Inflammatory macrophage treated with lipopolysaccharide for 1 hour (primary cell): ENCODE data around the gene OR1Q1.
"Not testable (repeated sequence)": the region's sequence is repeated elsewhere in the genome, so short reads cannot be mapped to it uniquely, and the experiment has no call there.

Experiments used
- DNase-seq, 2 donors: peaks; one replicate each; pipeline ENCODE4 v3.0.0-alpha.2; 2020 to 2022

The OR1Q1 gene, protein sequence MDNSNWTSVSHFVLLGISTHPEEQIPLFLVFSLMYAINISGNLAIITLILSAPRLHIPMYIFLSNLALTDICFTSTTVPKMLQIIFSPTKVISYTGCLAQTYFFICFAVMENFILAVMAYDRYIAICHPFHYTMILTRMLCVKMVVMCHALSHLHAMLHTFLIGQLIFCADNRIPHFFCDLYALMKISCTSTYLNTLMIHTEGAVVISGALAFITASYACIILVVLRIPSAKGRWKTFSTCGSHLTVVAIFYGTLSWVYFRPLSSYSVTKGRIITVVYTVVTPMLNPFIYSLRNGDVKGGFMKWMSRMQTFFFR

DNA sequence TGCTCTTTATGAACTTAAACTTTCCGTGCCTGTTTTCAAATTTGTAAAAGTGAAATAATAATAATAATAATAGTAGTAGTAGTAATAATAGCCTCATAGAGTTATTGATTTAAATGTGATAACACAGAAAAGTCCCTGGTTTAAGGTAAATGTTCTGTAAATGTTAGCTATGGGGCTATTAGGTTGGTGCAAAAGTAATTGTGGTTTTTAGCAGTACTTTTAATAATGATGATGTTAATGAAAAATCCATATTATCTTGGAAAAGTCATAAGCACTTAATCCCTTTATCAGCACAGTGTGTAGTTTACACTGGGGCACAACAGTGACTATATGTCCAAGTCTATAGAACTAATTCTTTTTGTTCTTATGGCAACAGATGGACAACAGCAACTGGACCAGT is at the start of gene OR1Q1:
Gene OR1Q1 (plus strand): TSS at position 377 of the 400 bp plus-strand sequence. CDS start 0 bp downstream, at position 377.
- no peak for DNase-seq

DNA sequence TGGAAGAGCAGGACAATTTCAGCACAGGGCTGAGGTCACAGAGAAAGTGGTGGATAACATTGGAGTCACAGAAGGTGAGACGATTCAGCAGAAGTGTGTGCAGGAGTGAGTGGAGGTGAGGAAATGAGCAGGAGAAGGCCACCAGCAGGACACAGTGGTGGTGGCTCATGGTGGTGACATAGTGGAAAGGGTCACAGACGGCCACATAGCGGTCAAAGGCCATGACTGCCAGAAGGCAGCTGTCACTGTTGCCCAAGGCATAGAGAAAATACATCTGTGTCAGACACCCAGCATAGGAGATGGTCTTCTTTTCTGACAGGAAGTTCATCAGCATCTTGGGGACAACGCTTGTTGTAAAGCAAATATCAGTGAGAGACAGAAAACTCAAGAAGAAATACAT is 46.6 kb upstream of the OR1Q1 start:
- DNase-seq: no peak

DNA sequence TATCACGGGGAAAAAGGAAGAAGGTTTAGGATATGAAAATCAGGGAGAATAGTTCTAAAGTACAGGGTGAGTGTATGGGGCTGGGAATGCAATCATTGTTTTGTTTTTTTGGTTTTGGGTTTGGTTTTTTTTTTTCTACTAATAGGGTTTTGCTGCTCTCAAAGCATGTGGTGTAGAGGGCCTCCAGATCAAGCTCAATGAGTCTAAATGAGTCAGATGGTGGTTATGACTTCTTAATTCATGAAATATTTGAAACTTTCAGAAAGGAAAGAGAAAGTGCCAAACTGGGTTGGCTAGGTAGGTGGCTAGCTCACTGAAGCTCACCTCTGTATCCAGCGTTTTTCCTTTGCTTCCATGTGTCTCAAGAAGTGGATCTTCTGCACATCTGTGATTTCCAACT is 42.1 kb upstream of the OR1Q1 start:
- no peak for DNase-seq

DNA sequence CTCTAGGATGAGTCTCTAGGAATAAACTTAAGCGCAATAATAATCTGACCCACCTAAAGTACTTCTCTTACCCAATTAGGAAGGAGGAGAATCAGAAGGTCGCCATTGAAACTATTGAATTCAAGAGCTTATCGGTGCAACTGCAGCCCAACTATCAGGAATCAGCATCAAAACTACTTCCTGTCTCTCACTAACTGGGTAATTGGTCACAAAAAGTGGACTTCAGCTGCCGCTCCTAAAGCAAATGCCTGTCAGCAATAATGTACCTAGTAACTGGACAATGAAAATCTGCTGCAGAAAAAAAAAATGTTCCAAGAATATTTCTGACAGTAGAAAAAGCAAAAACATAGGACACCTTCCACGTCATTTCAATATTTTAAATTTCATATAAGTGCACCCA is 34.7 kb upstream of the OR1Q1 start:
- no peak for DNase-seq

DNA sequence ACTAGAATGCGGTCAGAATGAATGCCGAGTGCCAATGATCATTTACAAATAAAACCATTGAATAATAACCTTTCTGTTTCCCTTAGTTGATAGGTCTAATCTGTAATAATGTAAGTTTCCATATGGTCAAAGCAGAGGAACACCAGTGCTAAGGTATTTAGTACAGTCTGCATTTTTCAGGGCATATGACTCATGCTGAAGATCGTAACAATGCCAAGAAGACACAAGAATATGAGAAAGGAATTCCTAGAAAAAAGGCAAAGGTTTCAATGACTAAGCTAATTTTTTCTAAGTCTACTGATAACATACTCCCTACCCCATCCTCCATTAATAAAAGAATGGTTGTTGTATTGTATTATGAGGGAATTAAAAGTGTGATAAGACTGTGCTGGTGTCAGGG is 34.2 kb upstream of the OR1Q1 start:
- no peak for DNase-seq

DNA sequence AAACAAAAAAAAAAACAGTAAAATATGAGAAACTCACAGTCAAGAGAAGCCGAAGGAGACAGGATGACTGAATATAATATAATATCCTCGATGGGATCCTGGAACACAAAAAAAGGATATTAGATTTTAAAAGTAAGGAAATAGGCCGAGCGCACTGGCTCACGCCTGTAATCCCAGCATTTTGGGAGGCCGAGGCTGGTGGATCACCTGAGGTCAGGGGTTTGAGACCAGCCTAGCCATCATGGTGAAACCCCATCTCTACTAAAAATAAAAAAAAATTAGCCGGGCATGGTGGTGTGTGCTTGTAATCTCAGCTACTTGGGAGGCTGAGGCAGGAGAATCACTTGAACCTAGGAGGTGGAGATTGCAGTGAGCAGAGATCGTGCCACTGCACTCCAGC is 31.3 kb upstream of the OR1Q1 start, which contains the start of gene OR1L8:
Gene OR1L8 (minus strand): TSS at position 101 of the 400 bp plus-strand sequence. CDS start 14,907 bp downstream, outside the sequence.
- DNase-seq: not testable (repeated sequence)

DNA sequence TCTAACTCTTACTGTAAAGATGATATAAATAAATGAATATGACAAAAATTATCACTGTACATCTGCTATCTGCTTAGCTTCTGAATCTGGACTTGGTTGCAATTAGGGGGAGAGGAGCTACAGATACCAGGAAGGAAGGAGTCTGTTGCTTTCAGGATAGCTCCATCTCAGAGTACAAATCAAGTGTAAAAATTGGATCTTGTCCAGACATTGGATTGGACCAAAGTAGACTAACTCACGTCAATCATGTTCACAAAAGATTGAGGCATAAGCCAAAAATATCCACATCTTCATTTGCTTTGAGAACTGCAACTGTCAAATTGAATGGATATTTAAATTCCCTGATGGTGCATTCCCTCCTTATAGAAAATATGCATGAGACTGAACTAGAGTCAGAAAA is 8.8 kb upstream of the OR1Q1 start:
- no peak for DNase-seq

DNA sequence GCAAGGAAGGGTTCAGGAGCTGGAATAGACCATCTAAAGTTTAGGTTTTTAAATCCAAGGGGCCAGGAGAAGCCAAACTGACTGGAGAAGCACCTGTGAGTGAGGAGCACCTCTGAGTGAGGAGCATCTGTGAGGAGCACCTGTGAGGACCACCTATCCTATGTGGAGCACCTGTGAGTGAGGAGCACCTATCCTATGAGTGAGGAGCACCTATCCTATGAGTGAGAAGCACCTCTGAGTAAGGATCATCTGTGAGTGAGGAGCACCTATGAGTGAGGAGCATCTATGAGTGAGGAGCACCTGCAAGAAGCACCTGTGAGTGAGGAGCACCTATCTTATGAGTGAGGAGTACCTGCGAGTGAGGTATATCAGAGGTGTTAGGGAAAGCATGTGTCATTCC is 8.0 kb upstream of the OR1Q1 start:
- no peak for DNase-seq

DNA sequence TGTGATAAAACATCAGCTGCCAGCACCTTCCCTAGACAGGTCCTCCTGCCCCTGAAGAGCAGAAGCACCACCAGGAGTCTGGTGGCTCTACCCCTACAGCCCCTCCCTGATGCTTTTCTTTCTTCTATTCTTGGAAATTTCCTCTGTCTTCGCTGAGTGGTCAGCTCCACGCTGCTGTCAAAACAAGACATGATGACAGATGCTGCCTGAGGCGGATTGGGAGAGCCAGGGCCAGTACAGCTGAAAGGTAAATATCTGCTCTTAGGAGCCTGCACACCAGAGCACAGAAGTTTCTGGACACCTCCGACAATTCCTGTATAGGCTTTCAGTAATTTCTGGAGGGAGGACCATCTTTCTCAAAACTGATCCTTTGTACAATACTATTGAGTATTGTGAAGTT is 4.7 kb upstream of the OR1Q1 start:
- DNase-seq: no peak

DNA sequence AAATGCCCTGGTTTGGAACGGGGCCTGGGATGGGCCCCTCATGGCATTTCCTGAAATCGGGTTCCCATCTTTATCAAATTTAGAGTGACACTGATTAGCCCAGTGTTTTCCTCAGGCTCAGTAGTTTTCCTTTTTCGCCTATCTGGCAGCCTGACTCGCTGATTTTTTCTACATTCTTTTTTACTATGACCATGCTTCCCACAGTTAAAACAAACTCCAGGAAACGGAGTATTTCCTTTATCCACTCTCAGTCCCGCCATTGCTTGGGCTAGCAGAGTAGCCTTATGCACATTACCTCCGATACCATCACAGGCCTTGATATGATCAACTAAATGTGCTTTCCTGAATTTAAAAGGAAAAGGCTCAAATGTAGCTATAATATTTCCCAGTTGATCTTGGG is 5.5 kb downstream of the OR1Q1 start:
- DNase-seq: no peak

DNA sequence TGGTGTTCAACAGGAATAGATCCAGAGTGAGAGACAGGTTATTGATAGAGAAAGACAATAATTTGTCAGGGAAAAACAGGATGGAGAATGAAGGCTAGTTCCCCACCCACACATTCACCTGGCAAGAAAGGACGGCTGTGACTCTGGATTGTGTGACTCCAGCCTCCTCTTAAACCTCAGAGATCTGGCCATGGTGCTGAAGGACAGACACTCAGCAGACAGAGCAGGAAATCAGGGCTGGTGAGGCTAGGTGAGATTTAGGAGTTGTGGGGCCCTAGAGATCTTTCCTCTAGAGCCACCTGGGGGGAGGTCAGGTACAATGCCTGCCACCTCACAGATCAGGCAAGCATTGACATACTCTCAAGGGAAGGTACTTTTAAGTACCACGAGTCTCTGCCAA is 27.7 kb downstream of the OR1Q1 start:
- DNase-seq: no peak

DNA sequence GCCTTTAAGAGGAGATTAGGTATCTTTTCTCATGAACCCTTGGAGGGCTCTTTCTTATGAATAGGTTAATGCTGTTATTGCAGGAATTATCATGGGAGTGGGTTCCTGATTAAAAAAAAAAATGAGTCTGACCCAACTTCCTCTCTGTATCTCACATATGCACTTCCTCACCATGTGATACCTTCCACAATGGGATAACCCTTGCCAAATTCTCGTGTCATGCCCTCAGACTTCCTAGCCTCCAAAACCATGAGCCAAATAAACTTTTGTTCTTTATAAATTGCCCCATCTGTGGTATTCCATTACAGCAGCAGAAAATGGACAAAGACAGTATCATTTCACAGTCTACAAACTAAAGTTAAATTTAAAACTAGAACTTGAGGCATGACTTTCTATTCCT is 41.8 kb downstream of the OR1Q1 start:
- no peak for DNase-seq

DNA sequence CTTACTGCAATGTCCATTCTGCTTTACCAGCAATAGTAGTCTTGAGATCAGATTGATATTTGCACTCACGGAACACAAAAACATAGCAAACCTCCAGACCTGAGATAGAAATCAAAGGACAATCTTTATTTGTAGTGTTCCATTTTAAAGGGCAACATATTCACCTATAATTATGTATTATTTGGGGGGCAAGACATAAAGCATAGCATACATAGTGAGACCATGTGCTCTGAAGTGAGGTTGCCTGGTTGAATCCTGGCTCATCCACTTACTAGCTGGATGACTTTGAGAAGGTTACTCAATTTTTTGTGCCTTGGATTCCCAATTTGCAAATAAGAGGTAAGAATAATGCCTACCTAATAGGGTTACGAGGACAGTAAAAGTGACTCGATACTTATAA is 43.0 kb downstream of the OR1Q1 start, which contains the start of gene OR1B1:
Gene OR1B1 (minus strand): TSS at position 101 of the 400 bp plus-strand sequence.
- DNase-seq: no peak

DNA sequence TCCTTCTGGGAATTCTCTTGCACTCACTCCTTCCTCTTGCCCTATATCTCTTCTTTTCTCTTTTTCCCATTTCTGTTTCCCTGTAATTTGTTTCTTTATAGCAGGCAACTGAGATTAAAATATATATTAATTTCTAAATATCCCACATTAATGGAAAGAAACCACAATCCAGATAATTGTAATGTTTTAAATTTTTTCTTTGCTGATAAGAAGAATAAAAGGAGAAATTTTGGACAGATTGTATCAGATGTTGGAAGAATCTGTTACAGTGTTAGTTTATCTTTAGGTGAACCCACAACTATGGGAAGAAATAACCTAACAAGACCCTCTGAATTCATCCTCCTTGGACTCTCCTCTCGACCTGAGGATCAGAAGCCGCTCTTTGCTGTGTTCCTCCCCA is 46.9 kb downstream of the OR1Q1 start, which contains the start of gene OR1L1:
Gene OR1L1 (plus strand): TSS at position 301 of the 400 bp plus-strand sequence. CDS start 0 bp downstream, at position 301.
- DNase-seq: no peak
